ENCODE measurements around the gene ZNF317.
A peak's percentile ranks its signal among the peaks of the same experiment; 100 is the strongest.
"Not testable (repeated sequence)": the region's sequence is repeated elsewhere in the genome, so short reads cannot be mapped to it uniquely, and the experiment has no call there.

The ZNF317 gene

DNA sequence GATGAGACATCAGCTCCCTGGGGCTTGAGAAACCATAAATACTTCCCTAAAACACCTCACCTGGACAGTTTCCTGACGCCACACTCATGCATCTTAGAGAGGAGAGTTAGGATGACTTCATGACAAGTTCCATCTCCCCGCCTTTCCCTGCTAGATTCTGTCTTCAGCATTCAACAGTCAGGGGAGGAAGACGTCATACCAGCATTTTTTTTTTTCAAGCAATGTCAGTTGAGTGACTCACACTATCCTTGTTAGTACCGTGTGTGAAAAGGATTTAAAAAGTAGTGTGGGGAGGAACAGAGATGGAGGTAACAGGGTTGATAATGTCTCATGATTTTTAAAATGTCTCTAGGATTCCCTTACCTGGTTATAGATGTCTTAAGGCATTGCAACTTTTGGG lies 38.7 kb downstream of the ZNF317 start, which contains the start of gene OR7D2:
Gene OR7D2 (plus strand): TSS at position 79 of the 400 bp plus-strand sequence. CDS start 6,803 bp downstream, outside the sequence.
- DNase-seq = no peak

- DNase-seq = no peak
Measured at GRCh38 chr19:9183000-9183399, 42.8 kb downstream of the ZNF317 start.

- no peak for DNase-seq
Measured at GRCh38 chr19:9187191-9187590, 47.0 kb downstream of the ZNF317 start.

- DNase-seq = no peak
Measured at GRCh38 chr19:9189535-9189934, 49.3 kb downstream of the ZNF317 start.

GRCh38 chr19:9198044-9198443 lies 57.8 kb downstream of the ZNF317 start:
- not testable (repeated sequence) for DNase-seq

- DNase-seq = peak; percentile 21
Measured at GRCh38 chr19:9205501-9206113, 65.4 kb downstream of the ZNF317 start.
